Ishikawa (cell line): ENCODE measurements around the gene TBC1D2.

Experiments
- CEBPB ChIP-seq: IDR thresholded peaks from 2 replicates; pipeline ENCODE4 v1.6.1; 2012
- CREB1 ChIP-seq: IDR thresholded peaks from 2 replicates; pipeline ENCODE4 v1.6.1; 2012; ENCODE audit warnings: low read depth
- EGR1 ChIP-seq: IDR thresholded peaks from 2 replicates; pipeline ENCODE4 v1.6.1; 2012
- EP300 ChIP-seq: IDR thresholded peaks from 2 replicates; pipeline ENCODE4 v1.6.1; 2012; ENCODE audit warnings: borderline replicate concordance
- FOXM1 ChIP-seq: IDR thresholded peaks from 2 replicates; pipeline ENCODE4 v1.6.1; 2012; ENCODE audit warnings: low read depth, borderline replicate concordance
- NFIC ChIP-seq: IDR thresholded peaks from 2 replicates; pipeline ENCODE4 v1.6.1; 2012
- RAD21 ChIP-seq: IDR thresholded peaks from 2 replicates; pipeline ENCODE4 v1.6.1; 2012; ENCODE audit warnings: low read depth
- TAF1 ChIP-seq: IDR thresholded peaks from 2 replicates; pipeline ENCODE4 v1.6.1; 2012; ENCODE audit warnings: low read depth, mild to moderate bottlenecking
- TCF12 ChIP-seq: IDR thresholded peaks from 2 replicates; pipeline ENCODE4 v1.6.1; 2012; ENCODE audit warnings: low read depth
- TEAD4 ChIP-seq: IDR thresholded peaks from 2 replicates; pipeline ENCODE4 v1.6.1; 2012
- YY1 ChIP-seq: IDR thresholded peaks from 2 replicates; pipeline ENCODE4 v1.6.1; 2012; ENCODE audit warnings: low read depth
- ZBTB7A ChIP-seq: IDR thresholded peaks from 2 replicates; pipeline ENCODE4 v1.6.1; 2012; ENCODE audit warnings: low read depth
- TF ChIP-seq, protein P1 (sequence below): IDR thresholded peaks from 2 replicates; pipeline ENCODE4 v1.6.1; 2012
- TF ChIP-seq, protein P2 (sequence below): IDR thresholded peaks from 2 replicates; pipeline ENCODE4 v1.6.1; 2012; ENCODE audit warnings: low read depth, mild to moderate bottlenecking
- TF ChIP-seq, protein P3 (sequence below): IDR thresholded peaks from 2 replicates; pipeline ENCODE4 v1.6.1; 2012

Gene TBC1D2

DNA sequence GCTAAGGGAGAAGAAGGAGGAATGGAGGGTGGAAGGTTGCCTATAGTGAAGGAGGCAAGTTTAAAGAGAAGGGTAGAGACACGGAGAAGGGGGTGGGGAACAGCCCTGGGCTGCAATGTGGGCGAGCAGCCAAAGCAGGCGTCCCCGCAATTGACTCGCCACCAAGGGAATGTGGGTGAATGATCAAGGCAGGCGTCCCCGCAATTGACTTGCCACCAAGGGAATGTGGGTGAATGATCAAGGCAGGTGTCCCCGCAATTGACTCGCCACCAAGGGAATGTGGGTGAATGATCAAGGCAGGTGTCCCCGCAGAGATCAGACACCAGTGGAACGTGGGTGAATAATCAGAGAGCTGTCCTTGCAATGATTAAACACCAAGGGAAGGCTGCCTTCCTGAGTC, 14.8 kb upstream of the TBC1D2 start:
- TF ChIP-seq TEAD4 (peak; percentile 52), NFIC (peak; percentile 56), EP300 (peak; percentile 69; the same call in 1 of the 2 replicates)

DNA sequence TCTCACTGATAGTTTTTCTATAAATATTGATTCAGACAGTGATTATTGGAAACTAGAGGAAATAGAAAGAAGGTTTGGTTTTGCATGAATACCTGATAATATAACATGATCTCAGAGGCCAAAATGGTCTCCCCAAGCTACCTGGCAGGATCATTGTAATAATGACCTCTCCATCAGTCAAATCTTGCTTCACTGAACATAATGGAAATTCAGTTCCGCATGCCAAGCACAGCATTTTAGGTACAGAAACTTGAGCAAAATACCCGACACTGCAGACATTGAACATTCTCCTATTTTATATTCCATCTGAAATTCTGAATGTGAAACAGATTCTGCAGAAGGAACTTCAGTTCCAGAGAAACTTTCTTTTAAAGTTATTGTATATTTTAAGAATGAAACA, 9.1 kb upstream of the TBC1D2 start:
- 0 out of 2 replicates have a peak, but pooled peaks have one; percentile 36 for TF ChIP-seq YY1
- peak; percentile 83 for TF ChIP-seq TEAD4
- TF ChIP-seq NFIC: no peak; the same call in 1 of the 2 replicates
- TF ChIP-seq FOXM1: 0 out of 2 replicates have a peak, but pooled peaks have one; percentile 46
- TF ChIP-seq TCF12: 0 out of 2 replicates have a peak, but pooled peaks have one; percentile 33
- TF ChIP-seq, protein P1, sequence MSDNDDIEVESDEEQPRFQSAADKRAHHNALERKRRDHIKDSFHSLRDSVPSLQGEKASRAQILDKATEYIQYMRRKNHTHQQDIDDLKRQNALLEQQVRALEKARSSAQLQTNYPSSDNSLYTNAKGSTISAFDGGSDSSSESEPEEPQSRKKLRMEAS: peak; percentile 24; the same call in 1 of the 2 replicates
- no peak for TF ChIP-seq CREB1
- peak; percentile 68; the same call in 1 of the 2 replicates for TF ChIP-seq EP300
- TF ChIP-seq, protein P2, sequence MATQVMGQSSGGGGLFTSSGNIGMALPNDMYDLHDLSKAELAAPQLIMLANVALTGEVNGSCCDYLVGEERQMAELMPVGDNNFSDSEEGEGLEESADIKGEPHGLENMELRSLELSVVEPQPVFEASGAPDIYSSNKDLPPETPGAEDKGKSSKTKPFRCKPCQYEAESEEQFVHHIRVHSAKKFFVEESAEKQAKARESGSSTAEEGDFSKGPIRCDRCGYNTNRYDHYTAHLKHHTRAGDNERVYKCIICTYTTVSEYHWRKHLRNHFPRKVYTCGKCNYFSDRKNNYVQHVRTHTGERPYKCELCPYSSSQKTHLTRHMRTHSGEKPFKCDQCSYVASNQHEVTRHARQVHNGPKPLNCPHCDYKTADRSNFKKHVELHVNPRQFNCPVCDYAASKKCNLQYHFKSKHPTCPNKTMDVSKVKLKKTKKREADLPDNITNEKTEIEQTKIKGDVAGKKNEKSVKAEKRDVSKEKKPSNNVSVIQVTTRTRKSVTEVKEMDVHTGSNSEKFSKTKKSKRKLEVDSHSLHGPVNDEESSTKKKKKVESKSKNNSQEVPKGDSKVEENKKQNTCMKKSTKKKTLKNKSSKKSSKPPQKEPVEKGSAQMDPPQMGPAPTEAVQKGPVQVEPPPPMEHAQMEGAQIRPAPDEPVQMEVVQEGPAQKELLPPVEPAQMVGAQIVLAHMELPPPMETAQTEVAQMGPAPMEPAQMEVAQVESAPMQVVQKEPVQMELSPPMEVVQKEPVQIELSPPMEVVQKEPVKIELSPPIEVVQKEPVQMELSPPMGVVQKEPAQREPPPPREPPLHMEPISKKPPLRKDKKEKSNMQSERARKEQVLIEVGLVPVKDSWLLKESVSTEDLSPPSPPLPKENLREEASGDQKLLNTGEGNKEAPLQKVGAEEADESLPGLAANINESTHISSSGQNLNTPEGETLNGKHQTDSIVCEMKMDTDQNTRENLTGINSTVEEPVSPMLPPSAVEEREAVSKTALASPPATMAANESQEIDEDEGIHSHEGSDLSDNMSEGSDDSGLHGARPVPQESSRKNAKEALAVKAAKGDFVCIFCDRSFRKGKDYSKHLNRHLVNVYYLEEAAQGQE: no peak
- TF ChIP-seq CEBPB: peak; percentile 22; the same call in 1 of the 2 replicates

DNA sequence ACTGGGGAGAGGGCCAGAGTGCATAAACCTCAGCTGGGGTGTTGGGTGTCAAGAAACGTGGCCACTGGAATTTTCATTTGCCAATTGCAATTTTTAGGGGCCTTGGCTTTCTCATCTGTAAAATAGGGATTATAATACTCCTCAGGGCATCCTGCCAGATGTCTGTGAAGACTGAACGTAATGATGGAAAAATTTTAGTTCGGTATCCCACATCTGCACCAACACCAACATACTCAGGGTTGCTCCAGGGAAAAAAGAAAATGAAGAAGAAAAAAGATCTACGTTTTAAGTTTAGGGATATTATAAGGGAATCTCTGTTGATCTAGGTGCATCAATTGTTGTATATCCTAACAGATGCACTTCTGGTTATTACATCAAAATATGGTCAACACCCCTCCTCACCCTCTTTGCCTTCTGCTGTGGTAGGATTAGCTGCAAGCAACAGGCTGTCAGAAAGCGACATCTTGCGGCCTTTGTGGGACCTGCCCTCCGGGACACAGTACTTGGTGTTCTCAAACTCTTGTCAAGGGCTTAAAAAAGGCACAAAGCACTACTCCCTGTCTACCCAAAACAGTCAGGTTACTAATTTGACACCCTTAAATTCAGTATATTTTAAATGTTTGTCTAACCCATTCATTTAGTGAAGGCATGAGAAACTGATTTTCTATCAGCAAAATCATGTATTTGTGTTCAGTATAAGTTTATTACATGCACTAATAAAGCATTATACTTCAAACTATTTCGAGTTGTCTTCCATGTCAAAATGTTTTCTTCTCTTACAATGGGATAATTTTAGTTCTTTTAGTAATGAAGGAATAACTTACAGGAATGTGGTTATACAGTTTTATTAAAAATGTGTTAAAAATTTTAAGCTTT, 8.3 kb upstream of the TBC1D2 start:
- 0 out of 2 replicates have a peak, but pooled peaks have one; percentile 22 for TF ChIP-seq YY1
- no peak for TF ChIP-seq CEBPB
- TF ChIP-seq, protein P1: no peak
- no peak for TF ChIP-seq FOXM1
- no peak for TF ChIP-seq TAF1
- TF ChIP-seq RAD21: peak; percentile 100
- TF ChIP-seq NFIC: no peak

DNA sequence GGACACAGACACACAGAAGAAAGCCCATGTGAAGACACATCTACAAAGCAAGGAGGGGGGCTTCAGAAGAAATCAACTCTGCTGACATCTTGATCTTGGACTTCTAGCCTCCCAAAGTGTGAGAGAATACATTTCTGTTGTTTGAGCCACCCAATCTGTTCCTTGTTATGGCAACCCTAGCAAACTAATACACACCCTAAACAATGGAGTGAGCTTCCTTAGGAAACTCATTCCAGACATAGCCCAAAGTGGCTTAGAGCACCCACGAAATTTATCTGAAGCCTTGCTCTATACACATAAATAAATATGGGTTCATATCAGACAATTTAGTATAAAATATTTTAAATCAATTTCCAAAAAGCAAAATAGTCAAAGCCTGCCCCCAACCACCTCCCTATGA, 7.6 kb upstream of the TBC1D2 start:
- TF ChIP-seq EP300 (no peak), NFIC (no peak), ZBTB7A (no peak), FOXM1 (no peak), TEAD4 (no peak), RAD21 (no peak), CEBPB (no peak), CREB1 (no peak)
- TF ChIP-seq, protein P3, sequence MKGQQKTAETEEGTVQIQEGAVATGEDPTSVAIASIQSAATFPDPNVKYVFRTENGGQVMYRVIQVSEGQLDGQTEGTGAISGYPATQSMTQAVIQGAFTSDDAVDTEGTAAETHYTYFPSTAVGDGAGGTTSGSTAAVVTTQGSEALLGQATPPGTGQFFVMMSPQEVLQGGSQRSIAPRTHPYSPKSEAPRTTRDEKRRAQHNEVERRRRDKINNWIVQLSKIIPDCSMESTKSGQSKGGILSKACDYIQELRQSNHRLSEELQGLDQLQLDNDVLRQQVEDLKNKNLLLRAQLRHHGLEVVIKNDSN: no peak

DNA sequence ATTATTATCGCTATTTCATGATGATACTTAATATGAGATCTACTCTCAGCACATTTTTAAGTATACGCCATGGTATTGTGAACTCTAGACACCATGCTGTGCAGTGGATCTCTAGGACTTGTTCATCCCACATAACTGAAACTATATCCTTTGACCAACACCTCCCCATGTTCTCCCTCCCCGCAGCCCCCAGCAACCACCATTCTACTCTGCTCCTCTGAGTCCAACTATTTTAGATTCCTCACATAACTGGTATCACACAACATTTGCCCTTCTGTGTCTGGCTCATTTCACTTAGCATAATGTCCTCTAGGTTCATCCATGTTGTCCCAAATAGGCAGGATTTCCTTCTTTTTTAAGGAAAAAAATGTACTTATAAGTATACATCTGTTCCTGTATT, 6.6 kb upstream of the TBC1D2 start:
- TF ChIP-seq ZBTB7A (no peak), TCF12 (no peak), CEBPB (no peak), TEAD4 (no peak), TAF1 (no peak), YY1 (no peak), EP300 (no peak), CREB1 (no peak), RAD21 (no peak), NFIC (no peak)
- TF ChIP-seq, protein P1: no peak
- TF ChIP-seq, protein P2: no peak

DNA sequence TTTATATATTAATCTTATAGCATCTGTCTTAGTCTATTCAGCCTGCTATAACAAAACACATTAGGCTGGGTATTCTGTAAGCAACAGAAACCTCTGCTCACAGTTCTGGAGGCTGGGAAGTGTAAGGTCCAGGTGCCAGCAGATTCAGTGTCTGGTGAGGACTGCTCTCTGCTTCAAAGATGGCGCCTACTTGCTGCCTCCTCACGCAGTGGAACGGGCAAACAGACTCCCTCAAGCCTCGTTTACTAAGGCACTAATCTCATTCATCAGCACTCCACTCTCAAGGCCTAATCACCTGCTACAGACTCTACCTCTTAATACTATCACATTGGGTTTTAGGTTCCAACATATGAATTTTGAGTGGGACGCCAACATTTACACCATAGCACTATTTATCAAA, 5.2 kb upstream of the TBC1D2 start:
- TF ChIP-seq YY1: no peak
- TF ChIP-seq TEAD4: no peak
- no peak for TF ChIP-seq ZBTB7A
- no peak for TF ChIP-seq EP300
- TF ChIP-seq EGR1: no peak
- TF ChIP-seq FOXM1: no peak
- TF ChIP-seq, protein P3: no peak
- TF ChIP-seq CREB1: no peak
- TF ChIP-seq CEBPB: no peak
